ENCODE measurements around the gene TSPAN17.

DNA sequence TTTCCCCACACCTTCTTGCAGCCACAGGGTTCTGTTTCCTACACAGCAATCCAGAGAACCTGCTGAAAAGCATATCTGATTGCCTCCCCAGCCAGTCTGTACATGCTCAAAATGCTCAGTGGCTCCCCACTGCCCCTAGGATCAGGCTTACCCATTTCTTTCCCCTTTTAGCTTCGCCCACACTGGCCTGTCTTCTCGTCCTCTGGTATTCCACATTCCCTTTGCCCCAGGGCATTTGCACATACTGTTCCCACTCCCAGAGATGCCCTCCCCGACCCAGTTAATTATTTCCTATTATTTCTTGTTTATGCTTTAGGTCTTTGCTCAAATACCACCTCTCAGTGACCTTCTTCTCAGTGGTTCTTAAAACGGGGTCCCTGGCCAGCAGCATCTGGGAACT lies 6.7 kb upstream of the TSPAN17 start:
- no peak for TF ChIP-seq POLR2A (IDR thresholded peaks at IDR 0.05)
- TF ChIP-seq, protein P1, sequence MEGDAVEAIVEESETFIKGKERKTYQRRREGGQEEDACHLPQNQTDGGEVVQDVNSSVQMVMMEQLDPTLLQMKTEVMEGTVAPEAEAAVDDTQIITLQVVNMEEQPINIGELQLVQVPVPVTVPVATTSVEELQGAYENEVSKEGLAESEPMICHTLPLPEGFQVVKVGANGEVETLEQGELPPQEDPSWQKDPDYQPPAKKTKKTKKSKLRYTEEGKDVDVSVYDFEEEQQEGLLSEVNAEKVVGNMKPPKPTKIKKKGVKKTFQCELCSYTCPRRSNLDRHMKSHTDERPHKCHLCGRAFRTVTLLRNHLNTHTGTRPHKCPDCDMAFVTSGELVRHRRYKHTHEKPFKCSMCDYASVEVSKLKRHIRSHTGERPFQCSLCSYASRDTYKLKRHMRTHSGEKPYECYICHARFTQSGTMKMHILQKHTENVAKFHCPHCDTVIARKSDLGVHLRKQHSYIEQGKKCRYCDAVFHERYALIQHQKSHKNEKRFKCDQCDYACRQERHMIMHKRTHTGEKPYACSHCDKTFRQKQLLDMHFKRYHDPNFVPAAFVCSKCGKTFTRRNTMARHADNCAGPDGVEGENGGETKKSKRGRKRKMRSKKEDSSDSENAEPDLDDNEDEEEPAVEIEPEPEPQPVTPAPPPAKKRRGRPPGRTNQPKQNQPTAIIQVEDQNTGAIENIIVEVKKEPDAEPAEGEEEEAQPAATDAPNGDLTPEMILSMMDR (IDR thresholded peaks at IDR 0.05), result no peak

All from lower leg skin (tissue), 3 donors.